ENCODE measurements around the gene MOB3A. TPM values are rescaled to one million over a fixed set of nuclear protein-coding genes. Genes with fewer than 3 reads are reported as not detected.

Gene MOB3A
- total RNA-seq, 4 donors from 2014 or later = 16.0 to 30.8 (median 22.2) TPM

- DNase-seq = no peak
- peaks cover 2 to 78% of the 10 kb centered on the region in 2 donors for H3K36me3 ChIP-seq
- H3K9me3 ChIP-seq = no peaks in the 10 kb centered on the region
- TF ChIP-seq CTCF (IDR thresholded peaks at IDR 0.05 in 4 of 5, conservative IDR thresholded peaks at IDR 0.05 in 1 of 5) = no peak
- TF ChIP-seq POLR2A (IDR thresholded peaks at IDR 0.05) = no peak
- no peak overlapping the region for H3K27ac ChIP-seq
- intact Hi-C loops (cut with DNase I; ENCODE audit: low total_unique reads) (no loop called here), in situ Hi-C loops (cut with MboI; ENCODE audit: low sequenced_read_pairs in 4 of 4) (no loop called here)
- ATAC-seq = no peak
- H3K4me1 ChIP-seq = no peaks in the 10 kb centered on the region
- H3K27me3 ChIP-seq = no peaks in the 10 kb centered on the region
- no peak overlapping the region for H3K4me3 ChIP-seq
Measured at GRCh38 chr19:2126879-2127518, 30.9 kb upstream of the MOB3A start.

- intact Hi-C loops (cut with DNase I; ENCODE audit: low total_unique reads) (no loop called here), in situ Hi-C loops (cut with MboI; ENCODE audit: low sequenced_read_pairs in 4 of 4) (no loop called here)
- Histone ChIP-seq H3K4me1 (no peaks in the 10 kb centered on the region), H3K9me3 (no peaks in the 10 kb centered on the region), H3K27ac (no peak overlapping the region), H3K4me3 (no peak overlapping the region), H3K36me3 (peaks cover 2 to 90% of the 10 kb centered on the region in 2 donors), H3K27me3 (no peaks in the 10 kb centered on the region)
- TF ChIP-seq POLR2A (IDR thresholded peaks at IDR 0.05) = no peak
- TF ChIP-seq CTCF (IDR thresholded peaks at IDR 0.05 in 4 of 5, conservative IDR thresholded peaks at IDR 0.05 in 1 of 5) = no peak
- ATAC-seq (no peak), DNase-seq (no peak)
Measured at GRCh38 chr19:2123682-2124387, 27.7 kb upstream of the MOB3A start.

- no peaks in the 10 kb centered on the region for H3K4me1 ChIP-seq
- H3K27ac ChIP-seq = no peak overlapping the region
- ATAC-seq = no peak
- intact Hi-C loops (cut with DNase I; ENCODE audit: low total_unique reads) (no loop called here), in situ Hi-C loops (cut with MboI; ENCODE audit: low sequenced_read_pairs in 4 of 4) (no loop called here)
- no peaks in the 10 kb centered on the region for H3K9me3 ChIP-seq
- H3K4me3 ChIP-seq = no peak overlapping the region
- no peaks in the 10 kb centered on the region for H3K27me3 ChIP-seq
- no peak for DNase-seq
- no peak for TF ChIP-seq POLR2A (IDR thresholded peaks at IDR 0.05)
- no peak for TF ChIP-seq CTCF (IDR thresholded peaks at IDR 0.05 in 4 of 5, conservative IDR thresholded peaks at IDR 0.05 in 1 of 5)
- H3K36me3 ChIP-seq = peaks cover 2 to 99% of the 10 kb centered on the region in 2 donors
Measured at GRCh38 chr19:2122982-2123381, 26.9 kb upstream of the MOB3A start.

- Histone ChIP-seq H3K36me3 (peaks cover 2 to 99% of the 10 kb centered on the region in 2 donors), H3K27ac (no peak overlapping the region)
Measured at GRCh38 chr19:2122251-2122650, 26.1 kb upstream of the MOB3A start.

More at GRCh38 chr19:2122251-2122650, 26.1 kb upstream of the MOB3A start:
- no peak for DNase-seq
- no peak for ATAC-seq
- TF ChIP-seq POLR2A (IDR thresholded peaks at IDR 0.05) = no peak
- no peak for TF ChIP-seq CTCF (IDR thresholded peaks at IDR 0.05 in 4 of 5, conservative IDR thresholded peaks at IDR 0.05 in 1 of 5)
- in situ Hi-C loops (cut with MboI; ENCODE audit: low sequenced_read_pairs in 4 of 4) = no loop called here
- H3K4me1 ChIP-seq = no peaks in the 10 kb centered on the region
- no peaks in the 10 kb centered on the region for H3K27me3 ChIP-seq
- H3K9me3 ChIP-seq = no peaks in the 10 kb centered on the region
- intact Hi-C loops (cut with DNase I; ENCODE audit: low total_unique reads) = no loop called here
- no peak overlapping the region for H3K4me3 ChIP-seq
